ENCODE measurements around the gene ZNF599.

ZNF599 gene

GRCh38 chr19:34767951-34768350, 5.1 kb downstream of the ZNF599 start:
- Histone ChIP-seq H2AFZ (ENCODE audit: low read length) (no peak overlapping the region), H3K9ac (ENCODE audit: low read depth, low read length, poor library complexity, severe bottlenecking) (no peak overlapping the region), H3F3A (ENCODE audit: low read depth) (no peaks in the 10 kb centered on the region), H3K9me2 (replicated peaks; ENCODE audit: low read depth, low read length) (no peaks in the 10 kb centered on the region), H3K4me2 (ENCODE audit: low read depth, low read length, poor library complexity, severe bottlenecking) (no peak overlapping the region), H4K20me1 (ENCODE audit: insufficient read depth, low read length, poor library complexity, severe bottlenecking) (no peaks in the 10 kb centered on the region), H3K27me3 (ENCODE audit: insufficient read depth, low read length, poor library complexity, severe bottlenecking) (no peaks in the 10 kb centered on the region), H3K9me3 (ENCODE audit: insufficient read depth, low read depth, low read length) (no peaks in the 10 kb centered on the region; the same call in 1 of the 2 replicates), H3K79me2 (ENCODE audit: insufficient read depth, low read length) (no peaks in the 10 kb centered on the region), H3K4me3 (ENCODE audit: low read length, poor library complexity, severe bottlenecking) (no peak overlapping the region), H3K4me1 (ENCODE audit: insufficient read depth, low read length, poor library complexity, severe bottlenecking) (peaks cover 9% of the 10 kb centered on the region), H3K36me3 (ENCODE audit: insufficient read depth, low read length) (no peaks in the 10 kb centered on the region)
- TF ChIP-seq CTCF (conservative IDR thresholded peaks at IDR 0.05; ENCODE audit: low read length) (no peak), EZH2phosphoT487 (IDR thresholded peaks at IDR 0.05; ENCODE audit: borderline replicate concordance) (no peak)

DNA sequence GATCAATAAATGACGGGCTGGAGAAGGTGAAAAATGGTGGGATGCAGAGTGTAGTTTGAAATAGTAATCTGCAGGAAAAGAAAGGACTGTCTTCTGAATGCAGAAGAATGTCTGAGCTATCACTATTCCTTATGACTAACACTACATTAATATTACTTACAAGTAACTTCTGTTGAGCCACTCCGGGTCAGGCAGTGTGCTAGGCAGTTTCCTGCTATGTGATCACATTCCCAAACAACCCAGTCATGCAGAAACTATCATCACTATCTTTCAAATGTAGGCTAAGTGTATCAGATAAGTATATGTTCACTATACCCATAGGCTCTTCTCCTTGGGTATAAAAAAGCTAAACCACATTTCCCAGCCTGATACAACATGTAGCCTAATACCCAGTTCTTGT, 6.6 kb downstream of the ZNF599 start:
- Histone ChIP-seq H3K4me3 (ENCODE audit: low read length, poor library complexity, severe bottlenecking) (no peak overlapping the region), H3K9me2 (replicated peaks; ENCODE audit: low read depth, low read length) (no peaks in the 10 kb centered on the region), H2AFZ (ENCODE audit: low read length) (no peak overlapping the region), H3K4me2 (ENCODE audit: low read depth, low read length, poor library complexity, severe bottlenecking) (no peak overlapping the region), H3F3A (ENCODE audit: low read depth) (no peaks in the 10 kb centered on the region), H3K4me1 (ENCODE audit: insufficient read depth, low read length, poor library complexity, severe bottlenecking) (no peaks in the 10 kb centered on the region), H3K9ac (ENCODE audit: low read depth, low read length, poor library complexity, severe bottlenecking) (no peak overlapping the region), H4K20me1 (ENCODE audit: insufficient read depth, low read length, poor library complexity, severe bottlenecking) (no peaks in the 10 kb centered on the region), H3K79me2 (ENCODE audit: insufficient read depth, low read length) (no peaks in the 10 kb centered on the region), H3K36me3 (ENCODE audit: insufficient read depth, low read length) (no peaks in the 10 kb centered on the region), H3K27me3 (ENCODE audit: insufficient read depth, low read length, poor library complexity, severe bottlenecking) (no peaks in the 10 kb centered on the region), H3K9me3 (ENCODE audit: insufficient read depth, low read depth, low read length) (peaks cover 8% of the 10 kb centered on the region; the same call in 1 of the 2 replicates)
- TF ChIP-seq CTCF (conservative IDR thresholded peaks at IDR 0.05; ENCODE audit: low read length) (no peak), EZH2phosphoT487 (IDR thresholded peaks at IDR 0.05; ENCODE audit: borderline replicate concordance) (no peak)

- Histone ChIP-seq H3K79me2 (ENCODE audit: insufficient read depth, low read length) (no peaks in the 10 kb centered on the region), H3K9me3 (ENCODE audit: insufficient read depth, low read depth, low read length) (peaks cover 34% of the 10 kb centered on the region; the same call in 1 of the 2 replicates), H2AFZ (ENCODE audit: low read length) (no peak overlapping the region)
Observed at GRCh38 chr19:34759218-34759917, 13.6 kb downstream of the ZNF599 start.

More at GRCh38 chr19:34759218-34759917, 13.6 kb downstream of the ZNF599 start:
- TF ChIP-seq CTCF (conservative IDR thresholded peaks at IDR 0.05; ENCODE audit: low read length) (no peak), EZH2phosphoT487 (IDR thresholded peaks at IDR 0.05; ENCODE audit: borderline replicate concordance) (no peak)
- H3F3A ChIP-seq (ENCODE audit: low read depth): no peaks in the 10 kb centered on the region
- no peaks in the 10 kb centered on the region for H3K4me1 ChIP-seq (ENCODE audit: insufficient read depth, low read length, poor library complexity, severe bottlenecking)
- no peak overlapping the region for H3K9ac ChIP-seq (ENCODE audit: low read depth, low read length, poor library complexity, severe bottlenecking)
- H3K4me3 ChIP-seq (ENCODE audit: low read length, poor library complexity, severe bottlenecking): no peak overlapping the region
- no peaks in the 10 kb centered on the region for H3K36me3 ChIP-seq (ENCODE audit: insufficient read depth, low read length)
- no peaks in the 10 kb centered on the region for H4K20me1 ChIP-seq (ENCODE audit: insufficient read depth, low read length, poor library complexity, severe bottlenecking)
- H3K9me2 ChIP-seq (replicated peaks; ENCODE audit: low read depth, low read length): no peaks in the 10 kb centered on the region; the same call in 1 of the 2 replicates
- no peaks in the 10 kb centered on the region for H3K27me3 ChIP-seq (ENCODE audit: insufficient read depth, low read length, poor library complexity, severe bottlenecking)
- no peak overlapping the region for H3K4me2 ChIP-seq (ENCODE audit: low read depth, low read length, poor library complexity, severe bottlenecking)

Measured in Loucy (cell line).